A673 (cell line): ENCODE results near the gene PRIMPOL.

Experiments
- EZH2 ChIP-seq: fragments of 200-600 bp; sonication (generic); IDR thresholded peaks from 2 replicates; pipeline ENCODE4 v1.6.1; 2017; ENCODE audit warnings: borderline replicate concordance, low read depth, mild to moderate bottlenecking, mixed read lengths, antibody characterized with exemption, low read length; ENCODE audit not compliant: poor library complexity, severe bottlenecking
- TF ChIP-seq, protein P1 (sequence below): fragments of 300-800, 200-600 bp; sonication (generic); conservative IDR thresholded peaks from 2 replicates; pipeline ENCODE4 v1.5.1; 2017; ENCODE audit warnings: low read depth, mild to moderate bottlenecking, antibody characterized with exemption, low read length, moderate library complexity, mixed read lengths

- TF ChIP-seq, protein P1, sequence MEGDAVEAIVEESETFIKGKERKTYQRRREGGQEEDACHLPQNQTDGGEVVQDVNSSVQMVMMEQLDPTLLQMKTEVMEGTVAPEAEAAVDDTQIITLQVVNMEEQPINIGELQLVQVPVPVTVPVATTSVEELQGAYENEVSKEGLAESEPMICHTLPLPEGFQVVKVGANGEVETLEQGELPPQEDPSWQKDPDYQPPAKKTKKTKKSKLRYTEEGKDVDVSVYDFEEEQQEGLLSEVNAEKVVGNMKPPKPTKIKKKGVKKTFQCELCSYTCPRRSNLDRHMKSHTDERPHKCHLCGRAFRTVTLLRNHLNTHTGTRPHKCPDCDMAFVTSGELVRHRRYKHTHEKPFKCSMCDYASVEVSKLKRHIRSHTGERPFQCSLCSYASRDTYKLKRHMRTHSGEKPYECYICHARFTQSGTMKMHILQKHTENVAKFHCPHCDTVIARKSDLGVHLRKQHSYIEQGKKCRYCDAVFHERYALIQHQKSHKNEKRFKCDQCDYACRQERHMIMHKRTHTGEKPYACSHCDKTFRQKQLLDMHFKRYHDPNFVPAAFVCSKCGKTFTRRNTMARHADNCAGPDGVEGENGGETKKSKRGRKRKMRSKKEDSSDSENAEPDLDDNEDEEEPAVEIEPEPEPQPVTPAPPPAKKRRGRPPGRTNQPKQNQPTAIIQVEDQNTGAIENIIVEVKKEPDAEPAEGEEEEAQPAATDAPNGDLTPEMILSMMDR = no peak
- TF ChIP-seq EZH2 = no peak
These were observed 56.9 kb downstream of the PRIMPOL start for GRCh38 chr4:184706453-184706852.
